Measurements from ENCODE around the gene PALLD. TPM values are rescaled to one million over a fixed set of nuclear protein-coding genes. Genes with fewer than 3 reads are reported as not detected.
"Not testable (repeated sequence)": the region's sequence is repeated elsewhere in the genome, so short reads cannot be mapped to it uniquely, and the experiment has no call there.

Gene PALLD
- total RNA-seq, 1 donor from 2014 or later: 221 TPM

DNA sequence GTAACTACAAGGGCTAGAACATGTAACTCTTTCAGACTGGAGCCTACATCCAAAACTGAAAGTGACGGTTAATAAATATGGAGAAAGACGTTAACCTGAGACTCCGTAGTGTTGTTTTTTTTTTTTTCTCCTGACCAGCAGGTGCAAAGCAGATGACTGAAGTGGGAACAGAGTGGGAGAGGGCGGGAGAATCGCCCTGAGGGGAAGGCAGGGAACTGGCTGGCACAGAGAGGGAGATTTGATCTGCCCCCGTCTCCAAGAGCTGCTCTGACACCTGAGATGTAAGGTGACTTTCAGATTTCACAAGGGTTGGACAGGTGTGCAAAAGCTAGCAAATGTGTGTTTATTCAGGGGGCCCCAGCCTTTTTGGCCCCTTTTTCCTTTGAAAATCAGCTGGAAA, 180.2 kb downstream of the PALLD start:
- no peak for DNase-seq

DNA sequence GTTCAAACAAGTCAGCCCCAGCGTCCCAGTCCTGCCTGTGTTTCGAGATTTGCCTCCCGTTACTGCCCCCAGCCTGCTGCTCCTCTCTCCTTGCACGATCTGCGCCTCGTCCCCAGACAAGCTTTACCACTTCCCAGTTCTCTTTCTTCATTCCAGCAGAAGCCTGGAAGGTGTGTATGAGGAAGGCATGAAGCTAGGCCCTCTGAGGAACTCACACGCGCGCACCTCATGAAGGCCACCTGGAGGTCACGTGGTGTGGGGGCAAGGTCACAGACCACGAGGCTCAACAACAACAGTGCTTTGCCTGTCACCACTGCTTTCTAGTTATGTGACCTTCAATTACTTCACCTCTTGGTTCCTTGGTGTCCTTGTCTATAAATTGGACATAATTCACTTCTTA, 181.0 kb downstream of the PALLD start:
- DNase-seq: no peak

DNA sequence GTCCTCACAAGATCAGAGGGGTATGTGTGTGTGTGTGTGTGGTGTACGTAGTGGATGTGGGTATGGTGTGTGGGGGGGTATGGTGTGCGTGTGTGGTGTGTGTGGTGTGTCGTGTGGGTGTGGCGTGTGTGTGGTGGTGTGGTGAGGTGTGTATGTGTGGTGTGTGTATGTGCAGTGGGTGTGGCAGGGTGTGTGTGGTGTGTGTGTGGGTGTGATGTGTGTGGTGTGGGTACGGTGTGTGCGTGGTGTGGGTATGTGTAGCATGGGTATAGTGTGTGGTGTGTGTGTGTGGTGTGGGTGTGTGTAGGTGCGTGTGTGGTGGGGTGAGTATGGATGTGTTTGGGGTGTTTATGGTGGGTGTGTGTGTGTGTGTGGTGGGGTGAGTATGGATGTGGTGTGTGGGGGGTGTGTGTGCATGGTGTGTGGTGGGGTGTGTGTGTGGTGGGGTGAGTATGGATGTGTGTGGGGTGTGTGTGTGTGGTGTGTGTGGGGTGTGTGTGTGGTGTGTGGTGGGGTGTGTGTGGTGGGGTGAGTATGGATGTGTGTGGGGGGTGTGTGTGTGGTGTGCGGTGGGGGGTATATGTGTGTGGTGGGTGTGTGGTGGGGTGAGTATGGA, 182.0 kb downstream of the PALLD start:
- DNase-seq: no peak

DNA sequence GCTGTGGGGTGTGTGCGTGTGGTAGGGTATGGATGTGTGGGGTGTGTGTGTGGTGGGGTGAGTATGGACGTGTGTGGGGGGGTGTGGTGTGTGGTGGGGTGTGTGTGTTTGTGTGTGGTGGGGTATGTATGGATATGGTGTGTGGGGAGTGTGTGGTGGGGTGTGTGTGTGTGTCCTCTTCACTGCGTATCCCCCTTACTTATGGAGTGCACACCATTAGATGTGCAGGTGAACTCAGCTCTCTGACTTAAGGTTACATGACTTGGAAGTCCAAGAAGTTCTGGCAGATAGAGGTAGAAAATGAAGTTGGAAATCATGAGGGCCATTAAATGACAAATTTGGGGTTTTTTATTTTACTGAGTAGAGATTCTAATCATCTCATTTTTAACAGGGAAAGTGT, 182.5 kb downstream of the PALLD start:
- DNase-seq: no peak

DNA sequence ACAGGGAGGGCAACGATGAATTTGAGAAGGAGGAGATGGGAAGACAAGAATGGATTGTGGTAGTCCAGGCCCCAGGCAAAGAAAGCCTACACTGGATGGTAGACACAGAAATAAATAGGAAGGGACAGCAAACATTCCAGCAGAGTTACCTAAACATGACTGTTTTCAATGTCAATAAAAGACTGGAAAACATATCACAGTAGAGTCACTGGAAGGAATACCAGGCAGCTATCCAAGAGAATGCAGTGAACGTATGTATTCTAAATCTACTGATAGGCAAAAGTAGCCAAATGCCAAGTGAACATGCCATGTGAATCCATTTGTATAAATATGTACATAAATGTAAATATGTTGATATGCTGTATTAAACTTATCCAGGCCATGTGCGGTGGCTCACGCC, 183.0 kb downstream of the PALLD start:
- no peak for DNase-seq

DNA sequence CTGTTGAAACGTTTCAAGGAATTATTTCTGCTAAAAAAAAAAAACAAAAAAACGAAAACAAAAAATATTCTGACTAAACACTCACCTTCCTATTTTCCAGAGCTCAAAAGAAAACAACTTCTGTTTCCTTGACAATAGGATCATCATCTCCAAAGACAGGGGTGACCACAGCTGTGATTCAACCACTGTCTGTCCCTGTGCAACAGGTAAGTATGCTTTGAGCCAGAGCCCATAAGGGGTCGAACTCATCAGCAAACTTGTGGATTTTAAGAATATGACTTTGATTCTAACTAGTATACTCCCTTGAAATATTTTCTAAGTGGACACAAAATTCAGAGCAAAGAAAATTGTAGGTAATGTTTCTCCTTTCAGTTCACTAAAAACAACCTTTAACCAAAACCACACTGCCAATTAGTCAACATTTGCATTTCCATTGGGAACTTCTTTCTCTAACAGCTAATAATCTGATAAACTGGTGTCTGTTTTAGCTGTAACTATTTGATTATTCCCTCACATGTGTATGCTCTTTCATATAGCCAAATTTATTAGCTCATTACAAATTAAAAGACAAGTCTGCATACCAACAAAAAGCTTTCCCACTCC, 186.1 kb downstream of the PALLD start:
- no peak for DNase-seq

DNA sequence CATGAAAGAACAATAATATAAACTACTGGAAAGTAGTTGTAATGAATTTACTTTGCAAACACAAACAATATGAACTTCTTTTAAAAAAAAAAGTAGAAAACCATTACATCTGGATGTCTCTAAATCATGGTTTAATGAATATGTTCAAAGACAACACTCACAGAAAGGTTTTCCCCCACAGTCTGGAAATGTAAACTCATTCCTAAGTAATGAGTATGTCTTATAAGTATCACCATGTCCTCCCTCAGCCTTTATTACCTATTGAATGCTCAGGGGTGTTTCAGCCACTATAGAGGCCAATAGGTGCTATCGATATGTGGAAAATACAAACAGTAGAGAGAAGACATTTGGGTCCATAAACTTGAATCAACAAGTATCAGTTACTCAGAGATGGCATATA, 186.7 kb downstream of the PALLD start:
- DNase-seq: no peak

DNA sequence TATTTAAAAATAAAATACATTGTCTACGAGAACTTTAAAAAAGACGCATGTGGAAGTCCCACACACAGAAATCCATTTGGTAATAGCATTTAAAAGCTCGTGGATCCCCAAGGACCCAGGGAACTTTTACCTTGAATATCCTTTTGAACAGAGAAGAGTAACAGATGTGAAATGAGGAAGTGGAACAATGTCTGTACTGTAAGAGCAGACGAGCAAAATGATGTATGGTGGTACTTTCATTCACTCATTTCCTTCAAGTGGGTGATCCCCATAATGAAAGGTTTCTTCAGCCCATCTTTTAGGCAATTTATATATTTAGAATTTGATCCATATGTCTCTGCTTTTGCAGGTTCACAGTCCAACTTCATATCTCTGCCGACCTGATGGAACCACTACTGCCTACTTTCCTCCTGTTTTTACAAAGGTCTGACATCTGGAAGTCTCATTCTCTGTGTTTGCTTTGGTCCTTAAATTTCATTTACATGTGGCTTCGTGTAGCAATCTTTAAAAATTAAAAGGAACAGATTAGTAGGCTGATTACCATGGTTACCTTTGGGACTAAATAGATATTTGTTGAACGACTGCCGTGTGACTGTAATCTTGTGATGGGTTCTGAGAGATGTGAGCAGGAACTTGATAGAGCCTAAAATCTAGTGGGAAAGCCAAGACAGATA, 188.4 kb downstream of the PALLD start:
- DNase-seq: no peak

DNA sequence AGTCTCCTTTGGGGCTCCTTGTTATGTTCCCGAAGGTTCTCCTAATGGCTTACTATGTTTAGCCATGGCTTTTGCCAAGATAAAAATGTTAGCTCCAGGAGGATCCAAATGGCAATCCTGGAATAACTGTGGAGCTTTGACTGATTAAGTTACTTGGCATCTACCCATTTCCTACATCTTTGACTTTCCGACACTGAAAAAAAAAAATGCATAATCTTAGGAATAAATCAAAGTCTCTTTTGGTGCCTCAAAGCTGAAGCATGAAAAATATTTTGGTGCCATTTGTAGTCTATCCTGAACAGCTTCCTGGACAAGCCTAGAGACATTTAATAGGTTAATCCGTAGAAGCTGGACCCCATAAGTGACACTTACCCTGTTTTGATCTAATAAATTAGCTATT, 191.7 kb downstream of the PALLD start:
- DNase-seq: no peak

DNA sequence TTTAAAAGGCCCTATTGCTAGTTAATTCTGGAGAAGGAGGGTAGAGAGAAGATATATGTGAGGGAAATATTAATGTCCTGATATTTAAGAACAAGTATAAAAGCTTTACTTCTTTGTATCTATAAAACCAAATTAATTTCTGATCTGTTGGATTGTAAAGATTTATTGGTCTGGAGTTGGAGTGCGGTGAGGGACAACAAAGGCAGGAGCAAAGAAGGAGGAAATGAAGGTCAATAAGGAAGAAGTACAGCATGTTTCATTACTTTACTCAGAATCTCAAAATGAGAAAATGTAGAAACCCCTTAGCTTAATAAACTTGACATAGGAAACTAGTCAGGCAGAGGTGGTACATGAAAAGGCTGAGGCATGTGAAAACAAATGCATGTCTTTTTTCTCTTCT, 192.9 kb downstream of the PALLD start:
- no peak for DNase-seq

DNA sequence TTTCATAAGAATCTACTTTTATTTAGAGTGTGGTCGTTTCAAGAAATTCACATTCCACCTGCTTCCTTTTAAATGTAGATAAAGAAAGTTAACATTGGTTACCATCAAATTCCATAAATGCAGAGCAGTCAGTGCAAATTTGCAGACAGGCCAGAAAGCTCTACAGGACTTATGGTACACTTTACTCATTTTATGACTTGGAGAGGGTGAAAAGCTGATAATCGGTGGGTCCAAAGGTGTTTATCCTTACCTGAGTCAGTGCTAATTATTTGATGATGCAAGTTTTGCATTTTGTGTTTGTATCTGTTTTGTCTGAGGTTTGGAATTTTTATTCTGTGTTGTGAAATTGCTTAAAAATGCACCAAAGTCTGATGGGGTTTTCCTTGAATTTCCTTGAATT, 193.3 kb downstream of the PALLD start:
- DNase-seq: no peak

DNA sequence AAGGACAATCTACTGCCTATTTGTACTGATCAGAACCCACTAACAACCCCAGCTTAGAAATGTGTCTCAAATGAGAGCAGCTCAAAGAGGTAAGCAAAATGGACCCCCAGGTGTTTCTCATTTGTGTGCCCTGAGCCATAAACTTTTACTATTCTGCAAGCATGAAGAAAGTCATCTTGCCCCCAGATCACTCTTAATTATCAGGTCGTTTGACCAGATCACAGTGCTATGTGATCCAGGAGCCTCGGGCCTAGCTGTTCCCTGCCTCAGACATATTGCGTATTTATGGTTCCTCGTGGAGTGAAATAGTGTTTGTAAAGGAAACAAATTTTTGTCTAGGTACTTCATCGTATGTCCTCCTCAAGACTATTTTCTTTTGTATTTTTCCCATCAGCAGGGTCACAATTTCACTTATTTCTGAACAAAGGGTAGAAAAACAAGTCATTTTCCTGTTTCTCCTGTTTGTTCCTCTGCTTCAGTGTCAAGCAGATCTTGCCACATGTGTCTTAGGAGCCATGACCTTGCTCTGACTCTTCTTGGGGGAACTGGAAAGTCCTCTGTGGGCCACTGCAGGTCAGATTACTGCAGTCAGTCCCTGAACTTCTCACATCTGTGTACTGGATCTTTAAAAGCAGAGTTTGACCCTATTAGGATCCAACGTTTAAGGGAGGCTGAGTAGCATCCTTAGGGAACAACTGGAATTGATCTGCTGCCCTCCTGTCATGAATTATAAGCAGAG, 194.9 kb downstream of the PALLD start:
- DNase-seq: no peak

DNA sequence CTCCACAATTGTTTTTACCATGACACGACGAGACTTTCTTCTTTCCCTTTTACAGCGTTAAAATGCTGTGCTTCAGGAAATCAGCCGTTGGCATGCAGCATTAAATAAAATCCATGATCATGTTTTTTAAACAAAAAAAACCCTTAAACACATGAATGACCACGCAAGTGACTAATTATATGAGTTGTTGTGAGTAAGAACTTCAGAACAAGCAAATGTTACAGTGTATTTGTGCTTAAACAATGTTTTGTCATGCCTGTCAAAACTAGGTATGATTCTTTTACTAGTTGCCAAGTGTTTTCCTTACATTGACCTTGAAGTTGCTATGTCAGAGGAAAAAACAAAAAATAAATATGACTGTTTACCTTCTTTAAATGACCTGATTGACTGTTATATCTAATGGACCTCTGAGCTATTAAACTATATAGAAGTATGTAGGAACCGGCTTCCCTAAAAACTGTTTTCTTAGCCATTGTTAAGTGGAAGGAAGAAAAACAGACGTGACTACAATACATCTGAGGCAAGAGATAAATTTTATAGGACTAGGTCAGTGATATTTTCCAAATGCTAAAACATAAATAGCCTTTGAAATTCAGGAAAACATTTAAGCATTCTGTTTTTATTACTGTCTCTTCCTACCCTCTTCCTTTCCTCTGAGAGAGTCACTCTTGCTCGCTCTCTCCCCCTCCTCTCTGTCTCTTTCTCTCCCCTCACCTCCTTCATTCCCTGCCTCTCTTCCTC, 197.1 kb downstream of the PALLD start:
- DNase-seq: no peak

DNA sequence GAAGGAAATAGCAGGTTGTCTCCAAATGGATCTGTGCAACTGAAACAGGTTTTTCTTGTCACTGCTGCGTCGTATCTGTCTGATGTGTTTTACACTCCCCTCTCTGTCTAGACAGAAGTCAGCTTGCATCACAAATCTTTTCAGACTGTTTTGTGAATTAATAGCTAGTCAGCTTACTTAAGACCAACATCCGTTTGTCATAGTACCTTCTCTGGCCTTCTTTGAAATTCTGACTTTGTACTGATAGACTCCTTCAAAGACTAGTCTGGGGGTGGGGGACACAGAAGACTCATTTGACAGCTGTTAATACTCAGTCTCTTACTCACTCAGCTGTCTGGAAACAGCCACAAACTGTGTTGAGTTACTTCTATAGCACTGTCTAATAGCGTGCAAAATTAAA, 197.8 kb downstream of the PALLD start:
- DNase-seq: peak; percentile 58

DNA sequence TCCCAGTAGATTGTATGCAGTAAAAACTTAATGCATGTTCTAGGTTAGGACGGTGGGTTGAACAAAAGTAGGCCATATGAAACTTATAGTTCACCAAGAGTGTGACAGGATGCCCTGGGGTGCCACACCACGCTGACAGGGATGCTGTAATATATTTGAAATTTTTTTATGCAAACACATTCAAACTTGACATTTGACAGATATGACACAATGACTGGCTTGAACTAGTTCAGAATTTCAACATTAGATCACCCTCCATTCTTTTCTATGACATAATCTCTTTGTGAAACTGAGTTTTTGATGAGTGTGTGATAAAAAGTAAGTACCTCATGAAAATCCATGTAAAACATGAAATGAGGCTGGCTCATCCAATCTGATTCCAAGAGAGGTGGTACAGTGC, 198.4 kb downstream of the PALLD start:
- DNase-seq: no peak

DNA sequence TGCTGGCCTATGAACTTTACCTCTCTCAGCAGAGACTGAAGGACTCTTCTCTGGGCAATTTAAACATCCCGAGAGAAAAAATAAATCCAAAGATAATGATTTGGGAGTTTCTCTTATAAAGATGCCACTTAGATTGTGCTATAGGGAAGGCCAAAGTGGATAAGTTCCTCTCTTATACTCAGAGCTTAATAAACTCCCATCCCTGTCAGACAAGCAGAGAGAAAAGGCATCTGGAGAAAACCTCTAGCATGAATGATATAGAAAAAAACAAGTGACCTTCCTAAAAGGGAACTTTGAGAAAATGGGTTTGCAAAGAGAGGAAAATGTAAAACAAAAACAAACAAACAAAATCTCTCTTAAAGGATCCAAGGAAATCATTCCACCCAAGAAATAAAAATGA, 199.4 kb downstream of the PALLD start:
- no peak for DNase-seq

DNA sequence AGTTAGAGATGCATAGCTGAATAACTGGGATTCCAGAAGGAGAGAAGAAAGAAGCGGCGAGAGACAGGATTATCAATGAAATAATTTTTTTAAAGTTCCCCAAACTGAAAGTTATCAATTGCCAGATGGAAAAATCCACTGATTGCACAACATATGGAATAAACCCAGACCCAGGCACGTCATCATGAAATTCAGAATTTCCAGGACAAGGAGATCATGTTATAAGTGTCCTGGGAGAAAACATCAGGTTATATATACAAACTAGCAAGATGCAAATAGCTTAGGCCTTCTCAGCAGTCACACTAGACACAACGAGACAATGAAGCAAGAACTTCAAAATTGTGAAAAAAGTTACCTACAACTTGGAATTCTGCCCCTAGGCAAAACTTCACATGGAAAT, 200.0 kb downstream of the PALLD start:
- no peak for DNase-seq

DNA sequence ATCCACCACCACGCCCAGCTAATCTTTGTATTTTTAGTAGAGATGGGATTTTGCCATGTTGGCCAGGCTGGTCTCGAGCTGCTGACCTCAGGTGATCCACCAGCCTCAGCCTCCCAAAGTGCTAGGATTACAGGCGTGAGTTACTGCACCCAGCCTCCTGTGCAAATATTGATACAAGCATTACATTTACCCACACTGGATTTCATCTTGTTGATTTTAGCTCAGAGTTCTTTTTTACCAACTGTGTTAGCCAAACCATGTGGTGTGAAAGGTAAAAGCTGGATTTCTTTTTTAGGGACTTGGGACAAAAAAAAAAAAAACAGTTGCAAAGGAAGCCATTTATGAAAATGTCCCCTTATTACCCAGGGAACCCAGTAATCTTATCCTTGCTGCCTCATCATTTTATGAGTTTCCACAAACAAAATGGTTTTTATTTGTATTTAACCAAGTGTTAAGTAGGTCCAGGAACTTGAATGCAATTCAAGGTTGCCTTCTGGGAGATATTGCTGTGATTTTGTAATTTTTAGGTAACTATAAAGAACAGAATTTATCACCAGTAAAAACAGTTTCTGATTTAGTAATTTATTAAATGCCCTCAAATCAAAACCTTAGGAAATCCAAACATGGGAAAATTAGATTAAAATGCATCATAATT, 202.5 kb downstream of the PALLD start:
- DNase-seq: no peak

DNA sequence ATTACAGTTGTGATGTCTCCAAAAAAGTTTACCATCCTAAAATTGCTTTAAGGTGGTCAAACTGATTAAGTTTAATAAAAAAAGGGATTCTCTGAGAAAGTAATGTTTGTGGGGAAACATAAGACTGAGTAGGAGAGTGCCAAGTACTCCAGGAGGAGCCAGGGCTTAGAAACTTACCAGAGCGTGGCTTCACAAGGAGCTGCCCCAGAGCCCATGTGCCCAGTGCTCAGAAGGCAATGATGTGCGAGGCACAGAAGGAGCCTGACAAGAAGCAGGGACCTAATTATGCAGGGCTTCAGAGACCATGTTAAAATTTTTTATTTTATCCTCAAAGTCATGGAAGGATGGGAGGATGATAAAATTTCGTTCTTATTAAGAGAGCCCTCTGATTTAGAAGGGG, 204.2 kb downstream of the PALLD start:
- DNase-seq: no peak

DNA sequence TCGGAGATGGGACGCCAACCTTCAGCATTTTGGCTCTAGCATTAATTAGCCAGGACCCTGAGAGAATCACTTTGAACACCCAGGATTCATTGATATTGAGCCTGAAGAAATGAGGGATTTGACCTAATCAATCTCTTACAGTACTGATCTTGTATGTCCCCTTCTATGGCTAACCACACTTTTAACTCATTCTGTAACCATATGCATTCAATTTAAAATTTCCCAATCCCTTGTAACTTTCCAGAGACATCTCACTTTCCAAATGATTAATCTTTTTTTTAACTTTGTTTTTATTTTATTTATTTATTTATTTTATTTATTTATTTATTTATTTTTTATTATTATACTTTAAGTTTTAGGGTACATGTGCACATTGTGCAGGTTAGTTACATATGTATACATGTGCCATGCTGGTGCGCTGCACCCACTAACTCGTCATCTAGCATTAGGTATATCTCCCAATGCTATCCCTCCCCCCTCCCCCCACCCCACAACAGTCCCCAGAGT, 205.8 kb downstream of the PALLD start:
- not testable (repeated sequence) for DNase-seq

DNA sequence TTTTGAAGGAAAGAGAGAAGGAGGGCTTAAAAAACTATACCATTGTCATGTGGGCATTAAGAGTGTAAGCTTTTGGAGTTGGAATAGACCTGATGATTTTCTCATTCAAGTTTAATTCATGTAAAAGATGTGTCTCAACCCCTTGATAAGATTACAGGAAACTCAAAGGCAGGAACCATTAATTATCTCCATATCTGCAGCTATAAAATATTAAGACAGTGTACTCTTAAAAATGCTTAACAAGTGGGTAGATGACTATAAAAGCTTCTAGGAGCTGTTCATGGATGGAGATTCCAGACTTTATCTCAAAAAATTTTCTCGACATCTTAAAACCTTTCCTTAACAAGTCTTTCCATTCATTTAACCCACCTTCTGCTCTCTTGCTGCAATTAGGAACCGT, 208.3 kb downstream of the PALLD start:
- DNase-seq: no peak

DNA sequence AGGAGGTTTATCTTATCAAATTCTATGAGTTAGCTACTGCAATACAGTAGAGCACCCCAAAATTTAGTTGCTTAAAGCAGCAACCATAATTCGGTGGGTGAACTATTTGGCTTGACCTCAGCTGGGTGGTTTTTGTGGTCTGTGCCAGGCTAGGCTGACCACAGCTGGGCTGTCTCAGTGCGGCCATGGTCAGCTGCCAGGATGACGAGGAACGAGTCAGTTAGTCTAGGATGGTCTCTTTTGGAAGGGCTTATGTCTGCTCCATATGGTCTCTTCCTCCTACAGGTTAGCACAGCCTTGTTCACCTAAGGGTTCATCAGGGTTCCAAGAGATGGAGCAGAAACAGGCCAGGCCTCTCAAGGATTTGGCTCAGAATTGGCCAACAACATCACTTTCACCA, 210.4 kb downstream of the PALLD start:
- no peak for DNase-seq
